GM19324 (cell line): ENCODE results near the gene PIEZO2.

Experiments used
- ATAC-seq: cut with Tn5 transposase; IDR thresholded peaks from one replicate; pipeline ENCODE4 v1.9.1; 2021; ENCODE audit warnings: mild to moderate bottlenecking, moderate library complexity; ENCODE audit not compliant: unreplicated experiment, low FRiP score

PIEZO2 gene

GRCh38 chr18:11034884-11035283, 114.5 kb downstream of the PIEZO2 start:
- ATAC-seq = no peak

DNA sequence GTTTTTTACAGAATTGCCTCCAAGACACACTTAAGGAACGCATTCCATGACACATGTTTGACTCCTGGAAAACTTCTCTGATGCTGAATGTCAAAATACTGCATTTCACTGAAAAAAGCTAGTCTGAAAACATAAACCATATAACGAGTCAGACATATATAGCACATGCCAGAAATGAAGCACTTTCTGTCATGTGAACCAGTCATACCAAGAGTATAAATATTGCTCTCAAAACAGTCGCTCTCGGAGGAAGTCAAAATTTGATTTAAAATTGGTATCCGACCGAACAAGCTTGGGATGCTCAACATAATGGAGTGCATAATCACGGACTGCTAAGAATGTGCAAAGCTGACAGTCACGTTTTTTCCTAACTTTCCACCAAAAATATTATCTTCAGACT, 115.9 kb downstream of the PIEZO2 start:
- no peak for ATAC-seq

- ATAC-seq = no peak
These were observed 117.4 kb downstream of the PIEZO2 start for GRCh38 chr18:11031966-11032365.

DNA sequence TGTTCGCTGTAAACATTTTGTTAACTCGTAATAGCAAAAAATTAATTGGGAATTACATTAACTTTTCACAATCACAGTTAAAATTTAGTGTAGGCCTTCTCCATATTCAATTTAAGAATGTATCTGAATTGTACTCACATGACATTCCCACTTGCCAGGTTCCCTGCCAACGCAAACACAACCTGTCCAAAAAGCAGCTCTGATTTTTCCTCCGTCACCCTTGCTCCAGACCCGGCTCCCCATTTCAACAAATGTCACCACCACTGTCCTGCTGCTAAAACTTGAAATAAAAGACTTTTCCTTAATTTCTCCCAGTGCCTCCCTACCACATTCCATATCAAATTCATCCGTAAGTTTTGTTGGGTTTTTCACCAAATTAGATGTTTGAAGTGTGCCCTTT, 120.3 kb downstream of the PIEZO2 start:
- ATAC-seq = no peak

- no peak for ATAC-seq
These were observed 121.5 kb downstream of the PIEZO2 start for GRCh38 chr18:11027862-11028261.

DNA sequence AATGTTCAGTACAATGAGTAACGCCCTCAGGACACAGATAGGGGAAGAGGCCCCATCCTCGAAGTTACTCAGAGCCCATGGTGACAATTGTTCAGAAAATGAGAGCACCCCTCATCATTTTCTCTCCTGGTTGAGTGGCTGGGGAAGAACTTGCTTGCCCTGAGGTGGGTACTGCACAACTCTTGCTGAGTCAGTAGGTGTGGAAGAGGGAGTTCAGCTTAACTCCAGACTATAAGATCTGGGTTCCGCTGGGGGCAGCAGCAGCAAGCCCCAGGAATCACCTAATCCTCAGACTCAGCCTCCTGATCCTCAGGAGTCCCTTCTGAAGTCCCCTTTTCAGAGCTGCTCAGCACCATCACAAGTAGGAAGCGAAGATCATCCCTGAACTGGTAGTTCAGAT, 123.7 kb downstream of the PIEZO2 start:
- no peak for ATAC-seq

DNA sequence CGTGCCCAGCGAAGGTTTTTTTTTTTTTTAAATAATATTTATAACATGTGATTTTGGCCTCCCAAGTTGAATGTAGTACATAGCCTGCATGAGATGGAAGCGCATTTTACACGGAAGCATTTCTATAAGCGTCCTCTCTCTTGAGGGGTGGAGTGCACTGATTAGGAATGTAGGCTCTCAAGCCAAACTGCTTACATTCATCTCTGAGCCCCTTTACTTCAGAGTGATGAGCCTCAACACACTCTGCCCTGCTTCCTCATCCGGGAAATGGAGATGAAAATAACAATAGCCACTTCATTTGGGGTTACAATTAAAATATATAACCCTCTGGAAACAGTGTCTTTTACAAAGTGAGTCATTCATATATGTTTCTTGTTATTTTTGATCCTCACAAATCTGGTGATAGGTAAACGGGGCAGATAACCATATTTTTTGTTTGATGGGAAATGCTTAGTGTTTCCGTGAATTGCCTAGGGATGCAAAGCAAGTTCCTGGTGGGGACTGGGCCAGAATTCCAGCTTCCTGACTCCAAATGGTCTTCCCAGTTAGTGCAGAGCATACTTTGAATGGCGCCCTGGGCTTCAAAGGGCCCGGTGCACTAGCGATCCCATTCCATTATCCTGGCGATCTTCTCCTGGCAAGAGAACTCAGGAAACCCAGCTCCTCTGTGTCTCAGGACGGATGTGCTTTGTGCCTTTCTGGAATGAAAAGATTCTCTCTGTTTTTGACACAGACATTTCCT, 124.3 kb downstream of the PIEZO2 start:
- no peak for ATAC-seq

DNA sequence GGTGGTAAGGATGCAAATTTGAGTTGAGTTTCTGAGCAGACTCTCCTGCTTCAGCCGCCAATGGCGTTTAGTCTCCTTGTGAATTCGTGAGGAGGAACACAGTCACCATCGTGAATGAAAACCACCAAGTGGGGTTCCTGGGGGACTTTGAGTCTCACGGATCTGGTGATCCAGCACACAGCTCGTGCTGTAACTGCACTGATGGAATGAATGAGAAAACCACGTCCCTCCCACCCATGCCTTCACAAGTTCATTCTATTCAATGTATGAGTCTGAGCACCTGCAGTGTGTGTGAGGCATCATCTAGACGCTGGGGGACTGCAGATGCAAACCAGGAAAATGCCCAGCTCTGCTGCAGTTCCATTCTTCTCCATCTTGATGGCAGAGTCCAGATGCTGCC, 127.9 kb downstream of the PIEZO2 start:
- ATAC-seq = no peak

- ATAC-seq = no peak
These were observed 128.4 kb downstream of the PIEZO2 start for GRCh38 chr18:11020877-11021414.

DNA sequence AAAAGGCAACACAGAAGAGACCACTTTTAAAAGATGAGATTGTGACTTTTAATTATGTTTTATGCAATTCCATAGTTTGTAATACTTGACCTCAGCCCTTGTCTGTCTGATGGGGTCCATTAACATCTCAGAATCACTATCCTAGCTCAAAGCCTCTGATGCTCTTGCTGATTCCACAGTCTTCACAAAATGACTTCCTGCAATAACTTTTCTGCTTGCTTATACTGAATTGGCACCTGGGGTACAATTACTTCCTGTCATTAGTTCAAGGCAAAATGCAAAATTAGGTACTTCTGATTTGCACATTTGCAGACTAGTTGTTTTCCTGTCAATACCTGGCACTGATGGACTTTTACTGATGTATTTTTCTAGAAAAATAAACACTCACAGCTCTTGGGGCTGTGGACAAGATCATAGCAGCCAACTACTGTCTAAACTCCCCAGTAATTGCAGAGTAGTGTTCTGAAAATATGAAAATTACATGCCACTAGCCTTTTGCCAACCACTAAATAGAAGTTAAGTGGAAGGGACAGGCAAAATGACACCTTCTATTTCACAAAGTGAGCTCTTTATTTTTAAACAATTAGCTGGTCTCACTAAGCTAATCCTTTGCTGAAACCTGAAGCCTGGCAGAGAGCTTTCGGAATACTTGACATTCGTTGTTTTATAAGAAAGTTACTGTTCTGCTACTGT, 129.1 kb downstream of the PIEZO2 start:
- no peak for ATAC-seq

GRCh38 chr18:11019295-11020105, 129.9 kb downstream of the PIEZO2 start:
- ATAC-seq = no peak

GRCh38 chr18:11009869-11010268, 139.5 kb downstream of the PIEZO2 start:
- ATAC-seq = no peak

DNA sequence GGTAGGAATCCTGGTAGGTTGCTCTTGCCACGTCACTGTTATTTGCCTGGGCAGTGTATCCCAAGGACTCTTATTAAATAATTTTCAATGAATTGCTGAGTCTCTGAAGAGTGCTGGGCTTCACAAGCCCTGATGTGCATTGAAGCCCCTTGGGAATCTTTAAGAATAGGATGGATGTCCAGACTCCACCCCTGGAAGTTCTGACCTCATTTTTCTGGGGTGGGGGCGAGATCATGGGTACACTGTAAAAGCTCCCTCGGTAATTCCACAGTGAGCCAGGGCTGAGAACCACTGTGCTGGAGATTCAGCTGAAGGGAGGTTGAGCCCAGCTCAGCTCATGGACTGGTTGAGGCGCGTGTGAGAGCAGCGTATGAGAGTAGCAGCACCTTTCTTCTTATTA, 140.2 kb downstream of the PIEZO2 start:
- no peak for ATAC-seq

DNA sequence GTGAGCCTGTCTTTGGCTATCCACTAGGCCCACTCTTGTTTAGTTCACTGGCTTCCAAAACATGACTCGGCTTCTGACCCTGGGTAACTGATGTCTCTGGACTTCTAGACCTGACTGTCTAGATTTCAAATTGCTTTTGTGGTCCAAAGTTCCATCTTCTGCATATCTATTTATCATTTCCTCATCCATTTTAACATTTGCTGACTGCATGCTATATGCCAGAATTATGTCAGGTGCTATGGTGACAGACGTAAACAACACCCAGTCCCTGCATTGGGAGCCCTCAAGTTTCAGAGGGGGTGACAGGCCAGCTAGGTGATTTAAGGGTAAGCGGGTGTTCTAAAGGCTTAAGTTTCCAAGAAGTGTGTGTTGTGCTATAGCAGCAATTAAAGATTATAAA, 140.9 kb downstream of the PIEZO2 start:
- ATAC-seq = no peak

GRCh38 chr18:11005528-11005927, 143.8 kb downstream of the PIEZO2 start:
- no peak for ATAC-seq

DNA sequence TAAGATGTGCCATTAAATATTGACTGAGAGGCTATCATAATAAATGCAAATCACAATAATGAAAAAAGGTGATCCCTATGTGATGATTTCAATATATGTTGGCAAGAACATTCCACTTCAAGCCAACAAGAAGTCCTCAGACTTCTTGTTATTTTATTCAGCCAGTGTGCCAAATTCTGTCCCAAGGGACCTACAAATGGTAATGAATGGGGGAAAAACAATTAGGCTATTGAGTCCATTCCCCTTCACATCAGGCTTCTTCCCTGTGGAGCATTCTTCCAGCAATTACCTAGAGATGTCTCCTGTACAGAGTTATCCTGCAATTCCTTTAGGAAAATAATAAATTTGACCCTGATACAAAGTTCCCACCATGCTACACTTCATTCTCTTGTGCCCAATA, 144.4 kb downstream of the PIEZO2 start:
- no peak for ATAC-seq

DNA sequence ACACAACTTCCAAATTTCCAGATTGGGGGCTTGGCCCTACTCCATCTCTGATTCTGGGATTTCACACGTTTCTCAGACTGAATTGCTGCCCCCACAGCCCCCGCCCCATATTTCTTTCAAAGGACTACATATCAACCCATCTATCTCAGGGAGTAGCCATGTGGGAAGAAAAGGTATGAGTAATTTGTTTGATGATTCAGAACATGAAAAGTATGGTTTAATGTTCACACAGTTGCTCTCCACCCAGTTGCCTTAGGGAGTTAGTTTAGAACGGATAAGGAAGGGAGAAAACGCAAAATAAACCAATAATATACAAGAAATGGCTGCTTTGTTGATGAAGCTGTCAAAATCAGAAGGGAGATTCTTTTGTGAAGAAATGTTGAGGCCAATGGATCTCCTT, 145.1 kb downstream of the PIEZO2 start:
- ATAC-seq = no peak

DNA sequence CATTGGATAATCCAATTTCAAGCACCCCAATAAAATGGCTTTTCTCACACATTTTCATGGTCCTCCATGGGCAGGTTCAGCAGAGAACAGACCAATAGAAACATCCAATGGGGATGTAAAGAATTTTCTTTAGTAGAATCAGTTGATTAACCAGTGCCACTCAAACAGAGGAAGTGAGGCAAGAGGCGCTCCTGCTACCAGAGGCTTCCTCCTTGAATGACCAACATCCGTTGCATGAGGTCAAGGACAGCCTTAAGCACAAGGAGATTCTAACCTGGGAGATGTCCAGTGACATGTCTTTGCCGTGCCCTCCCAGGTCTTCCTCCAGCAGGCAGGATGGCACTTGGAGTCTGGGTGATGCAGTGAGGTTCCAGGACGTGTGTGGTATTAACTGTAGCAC, 146.6 kb downstream of the PIEZO2 start:
- ATAC-seq = no peak

DNA sequence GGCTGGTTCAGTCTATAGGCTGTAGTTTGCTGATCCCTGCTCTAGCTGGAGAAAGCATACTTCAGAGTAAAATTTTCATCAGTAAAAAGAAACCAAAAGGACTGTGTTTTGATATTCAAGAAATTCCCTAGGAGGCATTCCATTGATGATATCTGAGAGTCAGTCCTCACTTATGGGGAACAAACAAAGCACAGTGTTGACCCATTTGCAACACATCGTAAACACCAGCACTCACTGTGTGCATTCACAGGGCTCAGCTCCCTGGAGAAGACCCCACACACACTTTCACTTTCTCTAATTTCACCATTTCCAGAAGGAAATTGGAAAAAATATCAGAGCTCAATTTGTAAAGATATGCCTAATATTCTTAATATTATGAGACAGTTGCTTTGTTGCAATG, 147.1 kb downstream of the PIEZO2 start:
- no peak for ATAC-seq

- no peak for ATAC-seq
These were observed 149.3 kb downstream of the PIEZO2 start for GRCh38 chr18:11000071-11000470.

- ATAC-seq = no peak
These were observed 151.5 kb downstream of the PIEZO2 start for GRCh38 chr18:10997885-10998284.
